Stimulated activated CD8-positive, alpha-beta memory T cell treated with anti-CD3 and anti-CD28 coated beads, Interleukin-4, amount 100 ng/mL, for 48 hours (primary cell): Measurements from ENCODE around the gene PRTFDC1.
"Not testable (repeated sequence)": the region's sequence is repeated elsewhere in the genome, so short reads cannot be mapped to it uniquely, and the experiment has no call there.

Experiments used
- DNase-seq: peaks from one replicate; pipeline ENCODE4 v3.0.0-alpha.2; 2020

PRTFDC1 gene, protein sequence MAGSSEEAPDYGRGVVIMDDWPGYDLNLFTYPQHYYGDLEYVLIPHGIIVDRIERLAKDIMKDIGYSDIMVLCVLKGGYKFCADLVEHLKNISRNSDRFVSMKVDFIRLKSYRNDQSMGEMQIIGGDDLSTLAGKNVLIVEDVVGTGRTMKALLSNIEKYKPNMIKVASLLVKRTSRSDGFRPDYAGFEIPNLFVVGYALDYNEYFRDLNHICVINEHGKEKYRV

GRCh38 chr10:24952143-24952706 is at the start of gene PRTFDC1:
TSS of gene PRTFDC1 (minus strand) at chr10:24952606. CDS start at chr10:24952575, 31 bp downstream.
- peak; percentile 48 for DNase-seq

- no peak for DNase-seq
Measured at GRCh38 chr10:24998044-24998443, 45.6 kb upstream of the PRTFDC1 start.

GRCh38 chr10:24995072-24995471 is 42.7 kb upstream of the PRTFDC1 start:
- DNase-seq: no peak

- DNase-seq: no peak
Measured at GRCh38 chr10:24993237-24993958, 41.0 kb upstream of the PRTFDC1 start.

GRCh38 chr10:24992512-24993133 is 40.2 kb upstream of the PRTFDC1 start:
- DNase-seq: no peak

DNA sequence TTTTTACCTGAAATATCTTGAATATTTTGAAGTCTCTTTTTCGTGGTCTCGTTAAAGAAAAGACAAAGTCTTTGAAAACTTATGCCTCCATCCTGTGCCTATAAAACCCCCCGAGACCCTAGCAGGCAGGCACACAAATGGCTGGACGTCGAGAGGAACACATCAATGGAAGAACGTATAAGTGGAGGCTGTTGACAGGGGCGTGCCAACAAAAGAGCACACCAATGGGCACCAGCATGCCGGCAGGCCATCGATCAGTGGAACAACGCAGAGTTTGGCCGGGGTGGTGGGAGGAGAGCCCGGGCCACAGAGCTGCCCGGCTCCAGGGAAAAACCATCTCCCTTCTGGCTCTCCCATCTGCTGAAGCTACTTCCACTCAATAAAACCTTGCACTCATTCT is 38.9 kb upstream of the PRTFDC1 start:
- DNase-seq: no peak

DNA sequence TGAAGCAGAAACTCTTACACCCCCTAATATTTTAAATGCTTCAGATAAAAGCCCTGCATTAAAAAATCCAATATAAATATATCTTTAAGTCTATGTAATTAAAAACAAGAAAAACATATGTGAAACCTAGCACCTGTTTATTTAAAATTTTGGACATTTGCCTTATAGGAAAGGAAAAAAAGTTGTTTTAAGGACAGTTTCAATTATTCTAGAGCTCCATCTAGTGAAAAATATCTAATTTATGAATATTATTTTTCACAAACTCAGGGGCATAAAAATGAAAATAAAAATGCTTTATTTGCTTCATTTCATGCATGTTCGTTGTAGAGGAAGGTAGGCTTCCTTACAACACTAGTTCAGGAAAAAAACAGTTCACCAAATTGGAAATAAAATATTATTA is 37.5 kb upstream of the PRTFDC1 start:
- no peak for DNase-seq

GRCh38 chr10:24988831-24989640 is 36.6 kb upstream of the PRTFDC1 start:
- no peak for DNase-seq

GRCh38 chr10:24984906-24985305 is 32.5 kb upstream of the PRTFDC1 start:
- no peak for DNase-seq

GRCh38 chr10:24983946-24984345 is 31.5 kb upstream of the PRTFDC1 start:
- no peak for DNase-seq

DNA sequence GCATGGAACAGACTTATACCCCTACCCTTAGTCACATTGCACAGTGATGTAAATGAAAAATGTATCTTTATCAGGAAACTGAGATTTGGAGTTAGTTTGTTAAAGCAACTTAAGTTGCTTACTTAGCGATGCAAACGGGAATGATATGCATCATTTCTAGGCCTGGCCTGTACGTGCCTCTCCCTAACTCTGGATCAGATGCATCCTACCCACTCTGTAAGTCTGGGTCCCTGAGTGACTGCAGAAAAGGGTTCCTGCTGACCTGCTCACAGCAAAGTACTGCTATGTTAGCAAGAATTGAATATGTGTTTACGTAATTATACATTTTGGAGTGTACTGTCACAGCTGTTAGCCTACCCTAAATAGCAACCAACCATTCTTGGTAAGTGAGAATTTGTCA is 30.7 kb upstream of the PRTFDC1 start:
- no peak for DNase-seq

GRCh38 chr10:24982319-24983112 is 30.1 kb upstream of the PRTFDC1 start:
- DNase-seq: no peak

GRCh38 chr10:24981161-24981710 is 28.8 kb upstream of the PRTFDC1 start:
- DNase-seq: no peak

- no peak for DNase-seq
Measured at GRCh38 chr10:24979685-24980084, 27.3 kb upstream of the PRTFDC1 start.

- DNase-seq: no peak
Measured at GRCh38 chr10:24974976-24975375, 22.6 kb upstream of the PRTFDC1 start.

GRCh38 chr10:24973163-24973562 is 20.8 kb upstream of the PRTFDC1 start:
- no peak for DNase-seq

GRCh38 chr10:24971374-24971773 is 19.0 kb upstream of the PRTFDC1 start:
- no peak for DNase-seq

DNA sequence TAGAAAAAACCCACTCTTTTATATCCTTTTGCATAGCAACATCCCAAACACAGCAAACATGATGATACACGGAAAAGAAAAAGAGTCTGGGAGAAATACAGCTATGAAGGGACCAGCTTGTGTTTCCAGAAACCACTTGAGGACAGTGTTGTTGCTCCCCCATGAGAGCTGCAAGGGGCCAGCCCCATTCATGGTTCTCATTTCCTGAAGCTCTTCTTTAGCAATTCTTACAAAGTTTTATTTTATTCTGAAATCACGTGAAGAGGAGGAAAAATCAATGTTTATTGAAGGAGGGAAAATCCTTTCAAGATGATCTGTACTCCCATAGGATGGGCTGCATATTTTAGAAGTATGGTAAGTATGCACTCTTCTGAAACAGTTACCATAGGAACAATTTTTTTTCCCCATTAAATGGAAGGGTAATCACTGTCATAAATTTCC is 17.5 kb upstream of the PRTFDC1 start:
- DNase-seq: no peak

GRCh38 chr10:24968951-24969350 is 16.5 kb upstream of the PRTFDC1 start:
- DNase-seq: not testable (repeated sequence)

- no peak for DNase-seq
Measured at GRCh38 chr10:24968349-24968748, 15.9 kb upstream of the PRTFDC1 start.

DNA sequence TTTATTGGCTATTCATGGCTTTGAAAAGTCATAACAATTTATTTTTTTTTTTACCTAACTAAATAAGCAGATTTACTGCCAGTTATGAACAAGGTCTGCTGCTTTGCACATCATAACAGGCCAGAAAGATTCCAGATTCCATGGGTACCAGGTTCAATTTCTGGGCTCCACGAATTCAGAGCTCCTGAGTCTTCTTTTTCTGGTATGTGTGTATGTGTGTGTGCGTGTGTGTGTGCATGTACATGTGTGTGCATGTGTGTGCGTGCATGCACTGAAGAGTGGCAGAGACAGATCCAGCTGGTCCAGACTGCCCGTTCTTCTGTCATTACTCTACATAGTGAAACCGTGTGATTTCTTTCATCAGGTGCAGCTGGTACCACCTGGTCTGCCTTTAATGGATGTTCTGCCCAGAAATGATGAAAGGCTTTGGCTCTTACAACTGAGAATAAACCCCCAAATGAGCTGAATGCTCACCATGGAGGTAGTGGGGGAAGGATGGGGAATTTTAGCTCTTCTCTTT is 14.6 kb upstream of the PRTFDC1 start:
- no peak for DNase-seq
